Uterus (tissue), 2 donors: ENCODE measurements around the gene RGL1.

ENCODE experiments used
- CTCF ChIP-seq, 4 experiments: fragments of 200-600 bp in 2 of 4; fragments of 450-650 bp in 2 of 4; sonication (generic) in 2 of 4; IDR thresholded peaks; one replicate each; pipeline ENCODE4 v1.5.1; 2016 to 2019; ENCODE audit warnings: antibody characterized with exemption in 4 of 4, mild to moderate bottlenecking in 2 of 4, moderate library complexity in 1 of 4
- POLR2A ChIP-seq, 2 donors: fragments of 450-650 bp; IDR thresholded peaks; one replicate each; pipeline ENCODE4 v1.6.1; 2016; ENCODE audit warnings: antibody characterized with exemption in 2 of 2, mild to moderate bottlenecking in 1 of 2, moderate library complexity in 1 of 2

GRCh38 chr1:183872403-183872802 lies 67.5 kb downstream of the RGL1 start:
- no peak for TF ChIP-seq CTCF (IDR thresholded peaks at IDR 0.05)
- no peak for TF ChIP-seq POLR2A (IDR thresholded peaks at IDR 0.05)
